Central memory CD8-positive, alpha-beta T cell (primary cell): ENCODE measurements around the gene DOCK10.
A peak's percentile ranks its signal among the peaks of the same experiment; 100 is the strongest.

Source experiments
- ATAC-seq: fragments of 150-1000 bp; cut with Tn5 transposase; replicated peaks from 2 replicates; pipeline ENCODE4 v1.10.0; 2022; ENCODE audit warnings: mild to moderate bottlenecking, moderate FRiP score, moderate number of reproducible peaks; ENCODE audit not compliant: poor library complexity, severe bottlenecking; ENCODE audit errors: extremely low read depth
- DNase-seq, 2 donors: peaks; one replicate each; pipeline ENCODE4 v3.0.0; 2021; ENCODE audit warnings: low spot score in 2 of 2
- H3K27ac Mint-ChIP-seq: one replicate; pipeline ENCODE4 v1.8.0; 2022; ENCODE audit warnings: low read depth, mild to moderate bottlenecking, moderate library complexity, mixed read lengths
- H3K27me3 Mint-ChIP-seq: one replicate; pipeline ENCODE4 v1.8.0; 2022; ENCODE audit warnings: mixed read lengths
- H3K36me3 Mint-ChIP-seq: one replicate; pipeline ENCODE4 v1.8.0; 2022; ENCODE audit warnings: mild to moderate bottlenecking, moderate library complexity, mixed read lengths; ENCODE audit not compliant: insufficient read depth
- H3K4me1 Mint-ChIP-seq: one replicate; pipeline ENCODE4 v1.8.0; 2022; ENCODE audit warnings: mixed read lengths
- H3K4me3 Mint-ChIP-seq: one replicate; pipeline ENCODE4 v1.8.0; 2022; ENCODE audit warnings: mild to moderate bottlenecking, moderate library complexity, mixed read lengths
- H3K9me3 Mint-ChIP-seq: one replicate; pipeline ENCODE4 v1.8.0; 2022; ENCODE audit warnings: mixed read lengths

The DOCK10 gene

DNA sequence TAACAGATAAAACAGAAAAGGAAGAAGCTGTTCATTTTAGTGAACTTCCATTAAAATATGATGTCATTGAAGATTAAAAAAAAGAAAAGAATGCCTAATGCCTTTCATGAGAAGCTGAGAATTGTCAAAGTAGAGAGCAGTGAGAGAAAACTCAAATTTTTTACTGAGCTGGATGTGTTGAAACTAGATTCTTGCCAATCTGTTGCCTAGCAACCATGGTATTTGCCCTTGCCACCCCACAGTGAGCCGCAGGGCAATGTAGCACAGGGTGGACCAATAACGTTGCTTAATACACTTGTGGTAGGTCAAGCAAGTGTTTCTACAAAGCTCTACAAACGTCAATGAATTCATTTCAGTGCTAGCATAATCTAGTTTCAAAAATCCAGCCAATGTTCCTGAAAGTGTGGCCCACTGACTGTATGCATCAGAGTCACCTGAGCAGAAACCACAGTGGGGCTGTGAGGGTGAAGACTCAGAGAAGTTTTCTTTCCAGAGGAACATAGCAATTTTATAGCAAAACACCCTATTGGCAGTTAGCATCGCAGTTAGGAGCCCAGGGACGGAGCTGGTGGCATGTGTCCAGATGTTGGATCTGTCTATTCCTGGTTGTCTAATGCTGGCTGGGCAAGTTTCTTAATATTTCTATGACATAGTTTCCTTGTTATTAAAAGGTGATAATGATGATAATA, 132.2 kb downstream of the DOCK10 start:
- H3K36me3 Mint-ChIP-seq, result peaks cover 16% of the 10 kb centered on the region
- H3K9me3 Mint-ChIP-seq, result no peaks in the 10 kb centered on the region
- no peak for DNase-seq
- peak overlapping the region; percentile 74 for H3K27ac Mint-ChIP-seq
- H3K4me3 Mint-ChIP-seq, result no peak overlapping the region
- ATAC-seq, result peak; percentile 77
- peaks cover 49% of the 10 kb centered on the region for H3K4me1 Mint-ChIP-seq
- H3K27me3 Mint-ChIP-seq, result no peaks in the 10 kb centered on the region

- ATAC-seq, result no peak
- Mint-ChIP-seq H3K27me3 (no peaks in the 10 kb centered on the region), H3K36me3 (peaks cover 15% of the 10 kb centered on the region), H3K4me1 (peaks cover 54% of the 10 kb centered on the region), H3K9me3 (no peaks in the 10 kb centered on the region), H3K4me3 (no peak overlapping the region), H3K27ac (peak overlapping the region; percentile 74)
- DNase-seq, result no peak
Observed at GRCh38 chr2:224908818-224909217, 133.4 kb downstream of the DOCK10 start.

DNA sequence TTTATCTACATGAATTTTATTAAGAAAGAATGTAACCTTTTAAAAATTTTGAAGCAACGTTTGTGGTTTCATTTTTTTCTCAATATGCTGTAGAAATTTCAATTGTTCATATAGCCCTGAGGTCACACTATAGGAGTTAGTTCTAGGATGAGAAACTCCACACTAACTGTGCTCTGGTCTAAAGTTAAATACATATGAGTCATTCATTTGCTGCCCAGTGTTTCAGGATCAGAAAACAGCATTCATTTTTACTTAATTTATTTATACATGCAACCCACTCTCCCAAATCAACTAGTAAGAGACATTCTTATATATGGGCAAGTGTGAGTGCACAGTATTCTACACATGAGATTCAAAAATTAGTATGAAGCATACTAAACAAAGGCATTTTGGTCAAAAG, 137.9 kb downstream of the DOCK10 start:
- no peak for ATAC-seq
- no peaks in the 10 kb centered on the region for H3K27me3 Mint-ChIP-seq
- DNase-seq, result no peak
- no peak overlapping the region for H3K4me3 Mint-ChIP-seq
- no peaks in the 10 kb centered on the region for H3K9me3 Mint-ChIP-seq
- peaks cover 37% of the 10 kb centered on the region for H3K4me1 Mint-ChIP-seq
- peak overlapping the region; percentile 19 for H3K27ac Mint-ChIP-seq
- peaks cover 9% of the 10 kb centered on the region for H3K36me3 Mint-ChIP-seq

- no peaks in the 10 kb centered on the region for H3K9me3 Mint-ChIP-seq
- H3K4me1 Mint-ChIP-seq, result peaks cover 33% of the 10 kb centered on the region
- no peak for ATAC-seq
- peaks cover 10% of the 10 kb centered on the region for H3K36me3 Mint-ChIP-seq
- no peaks in the 10 kb centered on the region for H3K27me3 Mint-ChIP-seq
- no peak for DNase-seq
- H3K4me3 Mint-ChIP-seq, result no peak overlapping the region
- no peak overlapping the region for H3K27ac Mint-ChIP-seq
Observed at GRCh38 chr2:224903621-224904020, 138.6 kb downstream of the DOCK10 start.

- no peak overlapping the region for H3K4me3 Mint-ChIP-seq
- peaks cover 31% of the 10 kb centered on the region for H3K4me1 Mint-ChIP-seq
- DNase-seq, result no peak
- H3K9me3 Mint-ChIP-seq, result no peaks in the 10 kb centered on the region
- H3K27me3 Mint-ChIP-seq, result no peaks in the 10 kb centered on the region
- H3K27ac Mint-ChIP-seq, result no peak overlapping the region
- H3K36me3 Mint-ChIP-seq, result peaks cover 11% of the 10 kb centered on the region
- no peak for ATAC-seq
Observed at GRCh38 chr2:224901121-224901676, 141.1 kb downstream of the DOCK10 start.

- no peak for DNase-seq
- Mint-ChIP-seq H3K27ac (peak overlapping the region; percentile 63), H3K4me1 (peaks cover 37% of the 10 kb centered on the region), H3K36me3 (peaks cover 43% of the 10 kb centered on the region), H3K27me3 (no peaks in the 10 kb centered on the region), H3K4me3 (peak overlapping the region; percentile 32), H3K9me3 (no peaks in the 10 kb centered on the region)
- no peak for ATAC-seq
Observed at GRCh38 chr2:224895377-224895776, 146.9 kb downstream of the DOCK10 start.

- Mint-ChIP-seq H3K4me3 (peak overlapping the region; percentile 32), H3K9me3 (no peaks in the 10 kb centered on the region), H3K36me3 (peaks cover 51% of the 10 kb centered on the region), H3K4me1 (peaks cover 40% of the 10 kb centered on the region), H3K27ac (peak overlapping the region; percentile 63), H3K27me3 (no peaks in the 10 kb centered on the region)
- DNase-seq, result no peak
- ATAC-seq, result peak; percentile 52
Observed at GRCh38 chr2:224894356-224894755, 147.9 kb downstream of the DOCK10 start.

- peaks cover 51% of the 10 kb centered on the region for H3K36me3 Mint-ChIP-seq
- peaks cover 36% of the 10 kb centered on the region for H3K4me1 Mint-ChIP-seq
- H3K4me3 Mint-ChIP-seq, result peak overlapping the region; percentile 32
Observed at GRCh38 chr2:224893848-224894247, 148.4 kb downstream of the DOCK10 start.

DNA sequence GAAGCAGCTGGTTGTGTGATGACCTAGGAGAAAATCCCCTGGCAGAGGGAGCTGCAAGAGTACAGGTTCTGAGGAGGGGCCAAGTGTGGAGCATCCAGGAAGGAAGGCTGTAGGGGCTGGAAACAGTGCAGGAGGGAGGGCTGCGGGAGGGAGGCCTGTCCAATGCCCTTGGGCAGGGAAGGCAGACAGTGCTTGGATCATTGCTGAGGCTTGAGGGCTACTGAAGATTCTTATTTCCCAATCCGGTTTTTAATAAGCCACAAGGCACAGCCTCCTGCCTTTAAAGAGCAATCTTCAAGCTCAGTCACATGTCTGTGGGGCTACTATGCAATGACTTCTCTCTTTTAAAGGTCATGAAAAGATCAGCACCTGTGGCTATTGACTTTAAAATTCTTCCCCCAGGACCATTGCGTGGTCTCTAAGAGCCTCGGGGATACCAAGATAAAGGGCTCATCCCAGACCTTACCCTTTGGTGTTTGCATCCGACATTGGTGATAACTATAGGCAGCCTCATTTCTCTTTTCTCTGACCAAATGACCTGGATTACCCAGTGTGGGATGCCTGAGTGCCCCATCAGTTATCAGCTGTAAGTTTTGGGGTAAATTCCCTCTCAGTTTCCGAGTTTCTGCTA, 149.6 kb downstream of the DOCK10 start:
- Mint-ChIP-seq H3K4me3 (no peak overlapping the region), H3K36me3 (peaks cover 48% of the 10 kb centered on the region)

More at GRCh38 chr2:224893848-224894247, 148.4 kb downstream of the DOCK10 start:
- no peak for ATAC-seq
- peak overlapping the region; percentile 63 for H3K27ac Mint-ChIP-seq
- no peaks in the 10 kb centered on the region for H3K9me3 Mint-ChIP-seq
- H3K27me3 Mint-ChIP-seq, result no peaks in the 10 kb centered on the region
- DNase-seq, result no peak

GRCh38 chr2:224890372-224890771, 151.9 kb downstream of the DOCK10 start:
- Mint-ChIP-seq H3K9me3 (no peaks in the 10 kb centered on the region), H3K4me3 (no peak overlapping the region), H3K27ac (peak overlapping the region; percentile 42), H3K4me1 (peaks cover 39% of the 10 kb centered on the region), H3K36me3 (peaks cover 52% of the 10 kb centered on the region), H3K27me3 (no peaks in the 10 kb centered on the region)
- DNase-seq (no peak), ATAC-seq (no peak)

More for the DNA sequence above, 149.6 kb downstream of the DOCK10 start:
- ATAC-seq (no peak), DNase-seq (no peak)
- Mint-ChIP-seq H3K27ac (peak overlapping the region; percentile 72), H3K4me1 (peaks cover 40% of the 10 kb centered on the region), H3K27me3 (no peaks in the 10 kb centered on the region), H3K9me3 (no peaks in the 10 kb centered on the region)

DNA sequence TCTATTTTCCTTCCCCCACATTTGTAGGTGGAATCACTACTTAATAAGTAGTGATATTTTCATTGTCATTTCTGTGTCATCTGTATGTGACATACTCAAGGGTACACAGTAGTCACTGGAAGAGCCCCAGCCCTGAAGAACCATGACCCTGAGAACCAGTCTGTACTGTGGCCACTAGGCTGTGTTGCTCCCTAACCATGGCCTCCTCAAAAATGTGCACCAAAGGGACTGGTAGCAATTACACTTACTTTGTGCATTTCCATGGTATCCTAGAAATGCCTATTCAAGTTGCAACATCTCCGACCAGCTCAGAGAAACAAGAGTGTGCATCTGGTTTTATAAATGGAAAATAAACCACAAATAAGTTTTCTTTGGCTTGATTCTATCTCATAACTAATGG, 155.1 kb downstream of the DOCK10 start:
- Mint-ChIP-seq H3K36me3 (peaks cover 60% of the 10 kb centered on the region), H3K27ac (no peak overlapping the region), H3K27me3 (no peaks in the 10 kb centered on the region), H3K9me3 (no peaks in the 10 kb centered on the region), H3K4me3 (no peak overlapping the region), H3K4me1 (peaks cover 28% of the 10 kb centered on the region)
- ATAC-seq (no peak), DNase-seq (no peak)

DNA sequence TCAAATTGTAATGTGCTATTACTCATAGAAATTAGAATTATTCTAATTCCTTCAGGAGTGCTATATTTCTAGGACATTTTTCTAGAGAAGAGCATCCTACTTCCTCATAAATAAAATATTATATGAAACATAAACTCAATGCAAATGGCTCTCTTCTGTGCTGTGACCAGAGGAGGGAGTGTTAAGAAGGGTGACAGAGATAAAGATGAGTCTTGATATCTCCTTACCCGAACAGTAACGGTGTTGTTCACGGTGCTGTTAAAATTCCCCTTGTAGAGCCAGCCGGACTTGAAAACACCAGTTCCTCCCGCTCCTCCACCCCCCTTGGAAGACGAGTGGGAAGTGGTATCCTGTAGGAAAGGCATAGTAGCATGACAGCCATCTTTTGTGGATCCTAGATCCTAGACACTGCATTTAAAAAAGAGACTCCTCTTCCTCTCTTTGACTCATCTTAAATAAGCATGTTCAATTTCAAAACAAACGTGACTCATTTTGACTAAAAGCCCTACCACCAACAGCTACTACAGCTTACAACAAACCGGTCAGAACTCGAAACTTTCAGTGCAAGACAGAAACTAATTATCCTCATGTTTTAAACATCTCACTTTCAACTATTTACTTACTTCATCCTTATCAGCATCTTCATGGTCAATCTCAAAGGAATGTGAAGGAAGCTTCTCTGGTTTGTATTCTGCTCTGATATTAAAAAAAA, 156.3 kb downstream of the DOCK10 start:
- no peak for DNase-seq
- no peaks in the 10 kb centered on the region for H3K27me3 Mint-ChIP-seq
- no peaks in the 10 kb centered on the region for H3K9me3 Mint-ChIP-seq
- ATAC-seq, result peak; percentile 24
- H3K27ac Mint-ChIP-seq, result peak overlapping the region; percentile 73
- peaks cover 63% of the 10 kb centered on the region for H3K36me3 Mint-ChIP-seq
- no peak overlapping the region for H3K4me3 Mint-ChIP-seq
- peaks cover 40% of the 10 kb centered on the region for H3K4me1 Mint-ChIP-seq
